ENCODE results near the gene C12orf43.
"Not testable (repeated sequence)": the region's sequence is repeated elsewhere in the genome, so short reads cannot be mapped to it uniquely, and the experiment has no call there.

C12orf43 gene, protein sequence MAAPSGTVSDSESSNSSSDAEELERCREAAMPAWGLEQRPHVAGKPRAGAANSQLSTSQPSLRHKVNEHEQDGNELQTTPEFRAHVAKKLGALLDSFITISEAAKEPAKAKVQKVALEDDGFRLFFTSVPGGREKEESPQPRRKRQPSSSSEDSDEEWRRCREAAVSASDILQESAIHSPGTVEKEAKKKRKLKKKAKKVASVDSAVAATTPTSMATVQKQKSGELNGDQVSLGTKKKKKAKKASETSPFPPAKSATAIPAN
- 23.9 to 25.9 reads per million in 2 donors for total RNA-seq

DNA sequence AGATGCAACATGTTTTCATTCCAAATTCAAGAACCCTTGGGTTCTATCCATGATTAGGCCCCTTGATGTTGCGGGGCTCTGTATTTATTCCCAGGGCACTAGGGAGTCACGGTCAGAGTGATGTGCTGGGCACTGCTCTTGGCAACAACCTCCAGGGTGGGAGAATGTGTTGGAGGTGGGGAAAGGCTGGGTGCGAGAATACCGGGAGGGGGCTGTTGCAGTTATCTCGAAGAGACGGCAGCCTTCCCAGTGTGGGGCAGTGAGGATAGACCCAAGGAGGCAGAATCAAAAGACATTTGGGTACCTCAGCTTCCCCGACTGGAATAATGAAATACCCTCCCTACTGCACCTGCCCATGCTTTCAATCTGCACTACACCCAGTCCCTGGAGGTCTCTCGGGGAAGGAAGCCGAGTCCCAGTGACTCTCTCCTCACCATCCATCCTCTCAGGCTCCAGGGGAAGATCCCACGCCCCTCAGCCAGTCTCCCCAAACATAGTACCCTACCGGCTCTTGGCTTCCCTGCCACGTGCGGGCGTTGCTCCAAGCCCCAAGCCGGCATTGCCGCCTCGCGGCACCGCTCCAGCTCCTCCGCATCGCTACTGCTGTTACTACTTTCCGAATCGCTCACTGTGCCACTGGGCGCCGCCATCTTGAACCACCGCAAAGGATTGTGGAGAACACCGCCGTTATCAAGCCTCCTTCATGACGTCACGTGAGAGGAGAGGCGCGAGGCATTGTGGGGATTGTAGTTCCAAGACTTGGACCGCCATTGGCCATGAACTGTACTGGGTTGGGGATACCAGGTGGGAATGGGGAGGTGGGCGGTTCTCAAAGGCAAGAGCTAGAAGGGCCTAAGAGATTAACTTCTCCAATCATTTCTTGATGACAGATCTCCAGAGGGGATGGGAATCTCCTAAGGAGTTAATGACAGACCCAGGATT, at the start of gene C12orf43:
Gene C12orf43 (minus strand): TSS at position 663 of the 942 bp plus-strand sequence. CDS start 13 bp downstream, at position 650.
- DNase-seq: peak; percentile 47

GRCh38 chr12:121065345-121065744, 49.1 kb upstream of the C12orf43 start:
- no peak for DNase-seq

GRCh38 chr12:121064586-121064985, 48.3 kb upstream of the C12orf43 start:
- DNase-seq: not testable (repeated sequence)

DNA sequence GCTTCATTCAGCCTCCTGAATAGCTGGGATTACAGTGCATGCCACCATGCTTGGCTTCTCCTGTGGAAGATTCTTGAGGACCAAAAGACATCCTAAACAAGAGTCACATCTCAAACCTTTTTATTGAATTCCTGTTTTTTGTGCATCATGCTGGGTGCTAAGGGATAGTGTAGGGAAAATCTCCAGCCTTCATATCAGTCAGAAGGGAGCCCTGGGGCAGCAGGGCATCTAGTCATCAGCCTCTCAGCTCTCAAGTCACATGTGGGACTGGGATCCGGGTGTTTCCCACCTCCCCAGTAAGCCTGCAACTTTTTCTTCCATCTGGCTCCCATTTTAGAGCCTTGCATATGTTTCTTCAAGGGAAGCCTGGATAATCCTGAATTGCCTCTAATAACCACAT, 47.8 kb upstream of the C12orf43 start:
- DNase-seq: no peak

GRCh38 chr12:121062391-121063045, 46.2 kb upstream of the C12orf43 start:
- no peak for DNase-seq

DNA sequence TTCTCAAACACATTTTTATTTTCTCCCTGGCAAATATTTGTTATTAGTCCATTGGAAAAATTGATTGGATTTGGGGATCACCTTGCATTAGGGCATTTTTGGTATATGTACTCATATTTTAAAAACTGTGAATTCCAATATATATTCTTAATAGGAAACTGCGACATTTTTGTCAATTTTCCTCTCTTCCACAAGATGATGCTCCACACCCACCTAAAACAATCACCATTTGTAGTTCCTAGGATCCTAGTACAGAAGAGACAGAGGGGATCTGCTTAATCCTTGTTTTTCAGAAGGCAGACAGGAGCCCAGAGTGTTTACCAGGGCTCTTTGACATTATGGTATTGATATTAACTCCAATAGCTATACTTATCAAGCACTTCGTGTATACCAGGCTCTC, 45.5 kb upstream of the C12orf43 start:
- DNase-seq: no peak

GRCh38 chr12:121060149-121061001, 44.1 kb upstream of the C12orf43 start:
- DNase-seq: no peak

- no peak for DNase-seq
These were observed 43.0 kb upstream of the C12orf43 start for GRCh38 chr12:121059031-121059898.

DNA sequence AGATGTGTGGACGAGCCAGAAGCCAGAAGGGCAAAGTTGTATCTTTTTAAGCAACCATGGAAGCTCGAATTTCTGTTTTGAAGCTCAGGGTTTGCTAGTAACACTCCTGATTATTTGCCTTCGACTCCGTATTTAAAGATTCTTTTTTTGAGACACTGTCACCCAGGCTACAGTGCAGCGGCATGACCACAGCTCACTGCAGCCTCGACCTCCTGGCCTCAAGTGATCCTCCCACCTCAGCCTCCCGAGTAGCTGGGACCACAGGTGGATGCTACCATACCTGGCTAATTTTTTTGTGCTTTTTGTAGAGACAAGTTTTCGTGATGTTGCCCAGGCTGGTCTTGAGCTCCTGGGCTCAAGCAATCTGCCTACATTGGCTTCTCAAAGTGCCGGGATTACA, 41.5 kb upstream of the C12orf43 start:
- DNase-seq: no peak

DNA sequence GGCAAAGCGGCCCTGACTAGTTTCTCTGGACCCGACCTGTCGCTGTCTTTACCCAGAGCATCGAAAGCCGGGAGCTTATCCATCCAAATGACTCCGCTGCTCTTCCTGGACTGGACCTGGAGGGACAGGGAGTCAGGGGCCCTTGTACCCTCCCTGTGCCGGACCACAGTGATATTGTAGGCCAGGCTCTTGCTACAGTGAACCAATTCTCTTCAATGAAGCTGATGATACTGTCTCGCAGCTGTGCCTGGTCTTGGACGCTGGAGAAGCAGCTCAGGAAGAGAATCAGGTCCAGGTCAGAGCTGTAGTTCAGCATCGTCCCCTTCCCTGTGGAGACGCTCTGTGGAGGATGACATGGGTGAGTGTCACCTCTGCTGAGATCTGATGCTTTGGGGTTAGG, 37.4 kb upstream of the C12orf43 start:
- DNase-seq: no peak

GRCh38 chr12:121050725-121051124, 34.4 kb upstream of the C12orf43 start:
- no peak for DNase-seq

GRCh38 chr12:121048442-121048841, 32.2 kb upstream of the C12orf43 start:
- DNase-seq: no peak

GRCh38 chr12:121047400-121047799, 31.1 kb upstream of the C12orf43 start:
- DNase-seq: not testable (repeated sequence)

GRCh38 chr12:121043067-121043466, 26.8 kb upstream of the C12orf43 start:
- no peak for DNase-seq

- DNase-seq: no peak
These were observed 22.8 kb upstream of the C12orf43 start, which contains the start of gene OASL for GRCh38 chr12:121038861-121039668. OASL (minus strand) TSS chr12:121039246; CDS start chr12:121038971, 275 bp downstream.

DNA sequence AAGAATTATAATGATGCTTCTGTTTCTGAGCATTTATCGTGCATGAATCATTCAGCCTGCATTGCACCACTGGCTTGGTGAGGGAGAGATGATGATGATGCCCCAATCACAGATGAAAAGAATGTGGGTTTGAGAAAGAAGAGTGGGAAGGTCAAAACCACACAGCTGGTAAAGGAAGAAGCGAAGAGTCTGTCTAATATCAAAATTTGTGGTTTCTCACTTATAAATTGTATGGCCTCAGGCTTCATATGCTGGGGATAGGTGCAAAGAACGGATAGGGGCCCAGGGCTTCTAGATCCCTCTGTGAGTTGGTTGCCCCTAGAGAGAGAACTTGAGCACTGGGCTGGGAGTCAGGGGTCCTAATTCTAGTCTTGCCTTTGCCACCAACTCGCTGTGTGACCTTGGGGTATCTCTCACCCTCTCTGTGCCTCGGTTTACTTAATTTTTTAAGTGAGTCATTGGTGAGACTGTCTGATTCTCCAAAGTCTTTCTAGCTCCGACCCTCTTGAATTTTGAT, 20.6 kb upstream of the C12orf43 start:
- DNase-seq: no peak

GRCh38 chr12:121034616-121035305, 18.5 kb upstream of the C12orf43 start:
- no peak for DNase-seq

DNA sequence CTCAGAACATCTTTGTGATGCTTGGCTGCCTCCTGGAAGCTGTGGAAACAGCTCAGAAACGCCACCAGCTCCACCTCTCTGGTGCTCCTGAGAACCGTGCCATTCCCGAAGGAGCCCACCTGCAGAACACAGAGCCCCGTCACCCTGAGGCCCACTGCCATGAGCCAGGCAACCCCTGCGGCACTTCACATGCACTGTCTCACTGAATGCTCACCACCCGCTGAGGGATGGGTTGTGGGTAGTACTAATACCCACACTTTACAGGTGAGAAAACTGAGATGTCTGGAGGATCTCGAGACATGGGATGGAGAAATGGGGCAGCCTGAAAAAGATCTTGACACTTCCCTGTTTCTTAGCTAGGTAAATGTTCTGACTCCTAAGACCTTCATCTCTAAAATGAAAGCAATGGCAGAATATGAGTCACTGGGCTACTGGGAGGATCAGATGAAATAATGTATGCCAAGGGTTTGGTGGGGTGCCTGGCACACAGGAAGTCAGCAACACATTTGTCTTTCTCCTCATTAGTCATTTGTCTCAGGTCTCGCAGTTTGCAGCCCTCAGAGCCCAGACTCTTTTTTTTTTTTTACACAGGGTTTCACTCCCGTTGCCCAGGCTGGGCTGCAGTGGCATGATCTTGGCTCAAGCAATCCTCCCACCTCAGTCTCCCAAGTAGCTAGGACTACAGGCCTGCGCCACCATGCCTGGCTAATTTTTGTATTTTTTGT, 17.5 kb upstream of the C12orf43 start:
- no peak for DNase-seq

Data from activated gamma-delta T cell (primary cell).